GM20000 (cell line): ENCODE measurements around the gene SLC29A1.

Source experiments
- DNase-seq: peaks from one replicate; pipeline ENCODE4 v3.0.0; 2012; ENCODE audit warnings: low spot score
- CTCF ChIP-seq: IDR thresholded peaks from 2 replicates; pipeline ENCODE4 v1.5.1; 2012; ENCODE audit warnings: mild to moderate bottlenecking, control low read depth; ENCODE audit errors: extremely low read depth, missing control alignments

The SLC29A1 gene

GRCh38 chr6:44269921-44270525 is 46.6 kb downstream of the SLC29A1 start, which contains the start of gene TMEM151B:
Gene TMEM151B, plus strand, starts transcription at chr6:44270450. Its CDS starts 293 bp downstream, at chr6:44270743.
- no peak for TF ChIP-seq CTCF
- DNase-seq, result no peak

GRCh38 chr6:44270526-44271405 is 47.4 kb downstream of the SLC29A1 start:
- TF ChIP-seq CTCF, result no peak
- DNase-seq, result no peak

- no peak for DNase-seq
- TF ChIP-seq CTCF, result no peak
Measured at GRCh38 chr6:44271406-44271723, 48.0 kb downstream of the SLC29A1 start.

- no peak for DNase-seq
- TF ChIP-seq CTCF, result no peak
Measured at GRCh38 chr6:44271914-44272313, 48.5 kb downstream of the SLC29A1 start.

- TF ChIP-seq CTCF, result no peak
- no peak for DNase-seq
Measured at GRCh38 chr6:44272529-44272928, 49.1 kb downstream of the SLC29A1 start.

GRCh38 chr6:44272999-44273566 is 49.7 kb downstream of the SLC29A1 start:
- DNase-seq, result no peak
- TF ChIP-seq CTCF, result no peak

GRCh38 chr6:44273617-44274016 is 50.2 kb downstream of the SLC29A1 start:
- DNase-seq, result no peak
- no peak for TF ChIP-seq CTCF
